Lung (tissue), 12 donors: Measurements from ENCODE around the gene SCYGR2. TPM values are rescaled to one million over a fixed set of nuclear protein-coding genes. Genes with fewer than 3 reads are reported as not detected.

Experiments
- ATAC-seq: fragments of 200-7000 bp; cut with Tn5 transposase; one replicate; pipeline ENCODE4 v1.9.1; 2020; ENCODE audit warnings: moderate number of reproducible peaks; ENCODE audit not compliant: insufficient read depth, low FRiP score
- DNase-seq, 3 donors: peaks; one replicate each; pipeline ENCODE4 v3.0.0-alpha.2; 2013 to 2017
- H3K27ac ChIP-seq, 2 donors: one replicate each; pipeline ENCODE4 v1.5.1; 2013; ENCODE audit warnings: mild to moderate bottlenecking in 2 of 2, moderate library complexity in 2 of 2, control low read depth in 1 of 2, inconsistent platforms in 1 of 2, low read depth in 1 of 2, low read length in 1 of 2
- H3K27me3 ChIP-seq, 3 donors: one replicate each; pipeline ENCODE4 v1.5.1; 2013; ENCODE audit warnings: low read length in 2 of 3; ENCODE audit not compliant: control insufficient read depth in 3 of 3, insufficient read depth in 3 of 3
- H3K36me3 ChIP-seq, 4 donors: one replicate each; pipeline ENCODE4 v1.5.1; 2013; ENCODE audit warnings: low read length in 4 of 4, mild to moderate bottlenecking in 1 of 4, moderate library complexity in 1 of 4; ENCODE audit not compliant: control insufficient read depth in 4 of 4, insufficient read depth in 4 of 4
- H3K4me1 ChIP-seq, 5 donors: one replicate each; pipeline ENCODE4 v1.5.1; 2013; ENCODE audit warnings: low read length in 5 of 5, mild to moderate bottlenecking in 2 of 5, moderate library complexity in 1 of 5; ENCODE audit not compliant: control insufficient read depth in 5 of 5, insufficient read depth in 5 of 5
- H3K4me3 ChIP-seq: one replicate; pipeline ENCODE4 v1.5.1; 2013; ENCODE audit warnings: mild to moderate bottlenecking, control low read depth, moderate library complexity
- H3K9ac ChIP-seq, 2 donors: one replicate each; pipeline ENCODE4 v1.5.1; 2013; ENCODE audit warnings: low read length in 2 of 2, control low read depth in 1 of 2; ENCODE audit not compliant: insufficient read depth in 1 of 2
- H3K9me3 ChIP-seq, 4 donors: one replicate each; pipeline ENCODE4 v1.5.1; 2013; ENCODE audit warnings: low read length in 3 of 4, mild to moderate bottlenecking in 1 of 4, moderate library complexity in 1 of 4; ENCODE audit not compliant: control insufficient read depth in 4 of 4, insufficient read depth in 3 of 4
- CTCF ChIP-seq: IDR thresholded peaks from 2 replicates; pipeline ENCODE4 v1.5.1; 2012; ENCODE audit warnings: mild to moderate bottlenecking; ENCODE audit errors: control extremely low read depth, extremely low read depth
- WGBS, 2 donors: extraction: QIAGEN DNeasy Blood & Tissue Kit; methylation state at CpG; one replicate each; pipeline ENCODE4 v1.1.7; 2013; 5-methylcytosine and 5-hydroxymethylcytosine counted together
- polyA plus RNA-seq, 2 donors: library from polyadenylated mRNA; stranded (reverse); fragments of 200-250 nt; gene quantifications; one replicate each; pipeline ENCODE4 v1.2.1, GENCODE V29; 2013
- total RNA-seq, 2 donors: library from RNA; depleted of rRNA in 1 of 2; stranded (reverse); fragments of >200 nt in 1 of 2; gene quantifications; one replicate each; pipeline ENCODE4 v1.2.1, GENCODE V29; 2014 to 2021
- donor health status: control.
- donor health status: control.
- donor health status: Bipolar disorder and iron deficiency.
- donor health status: healthy.
- donor health status: DM: yes; HTN: yes; CAD: no.

Gene SCYGR2
- total and polyA plus RNA-seq, 4 donors = not detected

- Histone ChIP-seq H3K9me3 (peaks cover 0 to 6% (median under 1%) of the 10 kb centered on the region in 4 donors), H3K9ac (no peak within 1 kb of the TSS), H3K27ac (no peak within 1 kb of the TSS), H3K4me3 (no peak within 1 kb of the TSS), H3K27me3 (no peaks in the 10 kb centered on the region), H3K4me1 (no peaks in the 10 kb centered on the region), H3K36me3 (no peaks in the 10 kb centered on the region)
- no peak for DNase-seq
- 82 to 83% methylated on average over 20 of the region's 20 CpGs for WGBS, 2 donors
- no peak for ATAC-seq
- no peak for TF ChIP-seq CTCF
These were observed 18.9 kb downstream of the SCYGR2 start, which contains the start of gene SCYGR4 for GRCh38 chr2:227617316-227618230. Gene SCYGR4, plus strand, starts transcription at chr2:227617498. Its CDS starts 0 bp downstream, at chr2:227617498.

- Histone ChIP-seq H3K4me3 (no peak overlapping the region), H3K27ac (no peak overlapping the region), H3K4me1 (no peaks in the 10 kb centered on the region), H3K27me3 (no peaks in the 10 kb centered on the region), H3K9ac (no peak overlapping the region), H3K9me3 (peaks cover 0 to 6% (median 2%) of the 10 kb centered on the region in 4 donors), H3K36me3 (no peaks in the 10 kb centered on the region)
- DNase-seq (no peak), ATAC-seq (no peak)
- no peak for TF ChIP-seq CTCF
These were observed 24.5 kb downstream of the SCYGR2 start for GRCh38 chr2:227623226-227623625.

- H3K4me3 ChIP-seq = no peak overlapping the region
- ATAC-seq (no peak), DNase-seq (no peak)
- no peak for TF ChIP-seq CTCF
- WGBS, 2 donors = 58 to 64% methylated on average over 2 of the region's 2 CpGs
- H3K9ac ChIP-seq = no peak overlapping the region
- no peak overlapping the region for H3K27ac ChIP-seq
- no peaks in the 10 kb centered on the region for H3K4me1 ChIP-seq
- H3K27me3 ChIP-seq = no peaks in the 10 kb centered on the region
- peaks cover 0 to 6% (median 2%) of the 10 kb centered on the region in 4 donors for H3K9me3 ChIP-seq
- no peaks in the 10 kb centered on the region for H3K36me3 ChIP-seq
These were observed 26.7 kb downstream of the SCYGR2 start for GRCh38 chr2:227625420-227625819.
